OCI-LY7 (cell line): ENCODE measurements around the gene RAB37. TPM values are rescaled to one million over a fixed set of nuclear protein-coding genes. Genes with fewer than 3 reads are reported as not detected.
A peak's percentile ranks its signal among the peaks of the same experiment; 100 is the strongest.

ENCODE experiments used
- BruUV-seq: library from RNA; stranded (reverse); fragments of 400-500 nt; replicated peaks from 2 replicates; lab custom pipeline; 2021; lab: Mats Ljungman, UMichigan
- CTCF ChIA-PET: fragments of 300-600 bp; sonication (Branson Sonifier 250); formaldehyde crosslinking; loops from one replicate; lab custom pipeline; 2022; ENCODE audit warnings: antibody characterized with exemption; ENCODE audit not compliant: unreplicated experiment; lab: Charles Lee
- POLR2A ChIA-PET: fragments of 300-600 bp; sonication (Branson Sonifier 250); formaldehyde crosslinking; loops from one replicate; lab custom pipeline; 2022; ENCODE audit warnings: antibody characterized with exemption; lab: Charles Lee
- DNase-seq: peaks from one replicate; pipeline ENCODE4 v3.0.0-alpha.2; 2015; ENCODE audit warnings: low spot score
- H2AFZ ChIP-seq: fragments of 200-600 bp; sonication (generic), shearing (Covaris generic); 2 replicates; pipeline ENCODE4 v1.6.1; 2014; ENCODE audit warnings: mild to moderate bottlenecking, antibody characterized with exemption, low read length, moderate library complexity
- H3K27ac ChIP-seq: fragments of 200-600 bp; sonication (generic); 2 replicates; pipeline ENCODE4 v1.5.1; 2014; ENCODE audit warnings: mixed run types, low read depth, mild to moderate bottlenecking, moderate library complexity, low read length, inconsistent platforms; ENCODE audit not compliant: poor library complexity, severe bottlenecking
- H3K36me3 ChIP-seq: fragments of 200-600 bp; sonication (generic); 2 replicates; pipeline ENCODE4 v1.6.1; 2014; ENCODE audit warnings: mild to moderate bottlenecking, antibody characterized with exemption, low read length, moderate library complexity, mixed read lengths; ENCODE audit not compliant: insufficient read depth
- H3K4me1 ChIP-seq: fragments of 200-600 bp; sonication (generic); 2 replicates; pipeline ENCODE4 v1.5.1; 2014; ENCODE audit warnings: mild to moderate bottlenecking, low read length; ENCODE audit not compliant: insufficient read depth, poor library complexity, severe bottlenecking
- H3K4me2 ChIP-seq: fragments of 200-600 bp; sonication (generic); 2 replicates; pipeline ENCODE4 v1.6.1; 2014; ENCODE audit warnings: mild to moderate bottlenecking, low read length
- H3K4me3 ChIP-seq: fragments of 200-600 bp; sonication (generic); 2 replicates; pipeline ENCODE4 v1.5.1; 2014; ENCODE audit warnings: mild to moderate bottlenecking, low read depth, low read length; ENCODE audit not compliant: poor library complexity, severe bottlenecking
- H3K79me2 ChIP-seq: fragments of 200-600 bp; sonication (generic); 2 replicates; pipeline ENCODE4 v1.6.1; 2016; ENCODE audit warnings: low read depth, mild to moderate bottlenecking, low read length, moderate library complexity, mixed read lengths; ENCODE audit not compliant: insufficient read depth
- H3K9me2 ChIP-seq: fragments of 200-600 bp; sonication (generic); 2 replicates; pipeline ENCODE4 v1.6.1; 2016; ENCODE audit warnings: mild to moderate bottlenecking, low read length, mixed read lengths; ENCODE audit not compliant: insufficient read depth
- H3K9me3 ChIP-seq: fragments of 200-600 bp; sonication (generic); 2 replicates; pipeline ENCODE4 v1.6.1; 2014; ENCODE audit warnings: mild to moderate bottlenecking, mixed run types, low read length, mixed read lengths
- H4K20me1 ChIP-seq: fragments of 200-600 bp; sonication (generic); 2 replicates; pipeline ENCODE4 v1.6.1; 2014; ENCODE audit warnings: mild to moderate bottlenecking, antibody characterized with exemption, low read length, moderate library complexity, mixed read lengths; ENCODE audit not compliant: insufficient read depth
- EZH2phosphoT487 ChIP-seq: fragments of 200-600 bp; sonication (generic); IDR thresholded peaks from 2 replicates; pipeline ENCODE4 v1.6.1; 2018; ENCODE audit warnings: low read depth, borderline replicate concordance, mild to moderate bottlenecking, mixed run types, antibody characterized with exemption, low read length, moderate library complexity, mixed read lengths
- intact Hi-C: fragments of 100-400 bp; cut with micrococcal nuclease; formaldehyde crosslinking; loops from one replicate; pipeline ENCODE4 v1.10.0; 2022; ENCODE audit not compliant: unreplicated experiment
- total RNA-seq, 2 experiments: library from RNA; depleted of rRNA in 1 of 2; stranded (reverse); fragments of >200 nt in 1 of 2; shearing (Covaris generic) in 1 of 2; gene quantifications; 2 replicates each; pipeline ENCODE4 v1.2.3, GENCODE V29; 2014 to 2022
- TF ChIP-seq, protein P1 (sequence below): fragments of 200-600 bp; sonication (generic); conservative IDR thresholded peaks from 2 replicates; pipeline ENCODE4 v1.5.1; 2014; ENCODE audit warnings: mild to moderate bottlenecking, antibody characterized with exemption, low read length, moderate library complexity, mixed read lengths

RAB37 gene
- total RNA-seq, 2 experiments from 2014 or later, result 6.3 to 12.7 TPM

DNA sequence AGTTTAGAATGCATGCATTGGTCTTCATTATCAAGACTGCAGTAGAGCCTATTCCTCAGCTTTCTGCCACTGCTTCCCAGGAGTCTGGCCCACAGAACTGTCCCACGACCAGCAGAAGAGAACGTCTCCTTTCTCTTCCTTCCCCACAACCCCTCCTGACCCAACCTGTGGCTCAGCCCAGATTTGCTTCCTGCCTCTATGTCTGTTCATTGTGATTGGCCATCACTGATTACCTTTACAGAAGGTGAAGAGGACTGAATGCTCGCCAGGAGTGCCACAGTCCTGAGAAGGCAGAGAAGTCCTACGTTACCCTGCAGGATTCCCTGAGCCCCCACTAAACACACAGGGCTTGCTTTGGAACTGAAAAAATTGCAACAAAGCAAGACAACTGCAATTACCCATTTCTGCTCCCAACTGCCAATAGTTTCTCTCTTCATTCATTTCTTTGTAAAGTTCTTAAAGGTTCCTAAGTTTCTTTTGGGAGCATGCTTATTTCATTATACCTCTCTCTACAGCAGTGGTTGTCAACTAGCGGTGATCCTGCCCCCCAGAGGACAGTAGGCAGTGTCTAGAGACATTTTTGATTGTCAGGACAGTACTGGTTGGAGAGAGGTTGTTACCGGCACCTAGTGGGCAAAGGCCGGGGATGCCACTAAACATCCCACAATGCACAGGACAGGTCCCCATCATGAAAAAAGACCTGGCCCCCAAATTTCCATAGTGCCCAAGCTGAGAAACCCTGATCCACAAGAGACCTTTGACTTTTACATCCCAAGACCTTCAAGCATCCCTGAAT, 43.6 kb downstream of the RAB37 start:
- Histone ChIP-seq H3K4me1 (peaks cover 46% of the 10 kb centered on the region), H3K4me2 (no peak overlapping the region), H3K79me2 (peaks cover 9% of the 10 kb centered on the region), H2AFZ (no peak overlapping the region), H3K9me2 (no peaks in the 10 kb centered on the region), H3K27ac (no peak overlapping the region), H3K4me3 (no peak overlapping the region), H3K9me3 (no peaks in the 10 kb centered on the region), H4K20me1 (peaks cover 7% of the 10 kb centered on the region; the same call in 1 of the 2 replicates), H3K36me3 (no peaks in the 10 kb centered on the region)
- CTCF ChIA-PET, result interaction anchor here (0.9 kb wide), 1 partner anchor 10 kb away, joined by 3 read pairs; no protein-coding TSS in a partner anchor
- no peak for TF ChIP-seq EZH2phosphoT487
- TF ChIP-seq, protein P1, sequence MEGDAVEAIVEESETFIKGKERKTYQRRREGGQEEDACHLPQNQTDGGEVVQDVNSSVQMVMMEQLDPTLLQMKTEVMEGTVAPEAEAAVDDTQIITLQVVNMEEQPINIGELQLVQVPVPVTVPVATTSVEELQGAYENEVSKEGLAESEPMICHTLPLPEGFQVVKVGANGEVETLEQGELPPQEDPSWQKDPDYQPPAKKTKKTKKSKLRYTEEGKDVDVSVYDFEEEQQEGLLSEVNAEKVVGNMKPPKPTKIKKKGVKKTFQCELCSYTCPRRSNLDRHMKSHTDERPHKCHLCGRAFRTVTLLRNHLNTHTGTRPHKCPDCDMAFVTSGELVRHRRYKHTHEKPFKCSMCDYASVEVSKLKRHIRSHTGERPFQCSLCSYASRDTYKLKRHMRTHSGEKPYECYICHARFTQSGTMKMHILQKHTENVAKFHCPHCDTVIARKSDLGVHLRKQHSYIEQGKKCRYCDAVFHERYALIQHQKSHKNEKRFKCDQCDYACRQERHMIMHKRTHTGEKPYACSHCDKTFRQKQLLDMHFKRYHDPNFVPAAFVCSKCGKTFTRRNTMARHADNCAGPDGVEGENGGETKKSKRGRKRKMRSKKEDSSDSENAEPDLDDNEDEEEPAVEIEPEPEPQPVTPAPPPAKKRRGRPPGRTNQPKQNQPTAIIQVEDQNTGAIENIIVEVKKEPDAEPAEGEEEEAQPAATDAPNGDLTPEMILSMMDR, result peak; percentile 100
- peak; percentile 89 for DNase-seq
- POLR2A ChIA-PET, result interaction anchor here (0.7 kb wide), 1 partner anchor 194 kb away, joined by 3 read pairs; no protein-coding TSS in a partner anchor
- no TSS peak for BruUV-seq
- intact Hi-C loops, result loop anchor here (1.0 kb wide), 3 partner anchors 31 to 123 kb away; no protein-coding TSS in a partner anchor

DNA sequence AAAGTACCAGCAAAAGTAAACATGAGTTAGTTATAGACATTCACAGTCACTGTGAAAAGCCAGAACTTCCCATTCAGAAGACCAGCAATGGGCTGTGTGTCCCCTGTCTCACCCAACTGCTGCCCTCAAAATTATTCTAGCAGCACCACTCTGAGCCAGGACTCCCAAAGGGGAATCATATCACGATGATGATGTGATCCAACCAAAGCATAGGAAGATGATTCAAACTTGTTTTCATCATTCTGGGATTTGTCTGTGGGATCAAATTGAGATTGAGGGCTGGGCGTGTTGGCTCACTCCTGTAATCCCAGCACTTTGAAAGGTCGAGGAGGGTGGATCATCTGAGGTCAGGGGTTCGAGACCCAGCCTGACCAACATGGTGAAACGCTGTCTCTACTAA, 45.5 kb downstream of the RAB37 start:
- BruUV-seq, result no TSS peak
- Histone ChIP-seq H3K27ac (no peak overlapping the region), H3K4me1 (peaks cover 44% of the 10 kb centered on the region)

More for the DNA sequence above, 45.5 kb downstream of the RAB37 start:
- no peaks in the 10 kb centered on the region for H3K9me3 ChIP-seq
- H3K36me3 ChIP-seq, result no peaks in the 10 kb centered on the region
- ChIA-PET POLR2A (interaction anchor here (0.7 to 2.4 kb wide), 3 partner anchors 36 to 91 kb away, joined by 3 to 13 read pairs (median 11); partner anchors contain the start of gene FDXR), CTCF (no interaction called here)
- no peak overlapping the region for H3K4me2 ChIP-seq
- no peak overlapping the region for H3K4me3 ChIP-seq
- H3K79me2 ChIP-seq, result no peaks in the 10 kb centered on the region
- H3K9me2 ChIP-seq, result no peaks in the 10 kb centered on the region
- intact Hi-C loops, result no loop called here
- peaks cover 8% of the 10 kb centered on the region; the same call in 1 of the 2 replicates for H4K20me1 ChIP-seq
- TF ChIP-seq, protein P1, result no peak
- TF ChIP-seq EZH2phosphoT487, result no peak
- H2AFZ ChIP-seq, result no peak overlapping the region
- no peak for DNase-seq
